ENCODE measurements around the gene NBPF3.

GRCh38 chr1:21391497-21391896 is 48.4 kb upstream of the NBPF3 start:
- no peak for TF ChIP-seq POLR2AphosphoS5 (IDR thresholded peaks at IDR 0.05; ENCODE audit: borderline replicate concordance, low read depth, low read length)
- no peak for TF ChIP-seq EZH2 (IDR thresholded peaks at IDR 0.05)
- no peak for TF ChIP-seq FOXP2 (optimal IDR thresholded peaks at IDR 0.05; ENCODE audit: control extremely low read depth, extremely low read length, insufficient read depth)

All from SK-N-MC (cell line).